ENCODE measurements around the gene PLEKHG5.

- no peak for TF ChIP-seq CTCF (IDR thresholded peaks at IDR 0.05; ENCODE audit: low read depth, low read length)
- no peak for TF ChIP-seq POLR2A (IDR thresholded peaks at IDR 0.05; ENCODE audit: extremely low read depth, insufficient read length)
- no peak for TF ChIP-seq MAX (IDR thresholded peaks at IDR 0.05; ENCODE audit: low read depth, low read length)
Observed at GRCh38 chr1:6467224-6467623, 24.2 kb downstream of the PLEKHG5 start.

Data from NB4 (cell line).